ENCODE results near the gene ATP13A3.

ATP13A3 gene

GRCh38 chr3:194465246-194465645, 21.6 kb downstream of the ATP13A3 start:
- no peaks in the 10 kb centered on the region for H3K4me1 ChIP-seq (ENCODE audit: control insufficient read depth, low read depth, low read length)
- no peak for DNase-seq
- H3K9ac ChIP-seq (ENCODE audit: low read length), result no peak overlapping the region
- no peak overlapping the region for H2BK120ac ChIP-seq (ENCODE audit: low read depth, low read length)
- peaks cover 12% of the 10 kb centered on the region for H3K79me1 ChIP-seq (ENCODE audit: low read length)
- no peak overlapping the region for H4K5ac ChIP-seq (ENCODE audit: low read length)
- no peak overlapping the region for H4K8ac ChIP-seq (ENCODE audit: low read depth, low read length)
- WGBS (ENCODE audit: extremely low coverage, insufficient coverage, low lambda C conversion rate), result no CpG with 5 or more reads among the region's 7 CpGs
- no peaks in the 10 kb centered on the region for H3K27me3 ChIP-seq (ENCODE audit: insufficient read depth, low read length, poor library complexity)
- no peak overlapping the region for H2AK5ac ChIP-seq (ENCODE audit: low read length)
- peaks cover 33% of the 10 kb centered on the region for H3K79me2 ChIP-seq (ENCODE audit: control insufficient read depth, insufficient read depth, low read length)
- H3K23ac ChIP-seq (ENCODE audit: low read length), result no peak overlapping the region
- no peak overlapping the region for H3K4me2 ChIP-seq (ENCODE audit: low read length)
- no peak overlapping the region for H3K4ac ChIP-seq (ENCODE audit: low read depth, low read length)
- no peak overlapping the region for H2BK15ac ChIP-seq (replicated peaks; ENCODE audit: low read depth)
- H3K36me3 ChIP-seq (ENCODE audit: control insufficient read depth, insufficient read depth, low read length), result no peaks in the 10 kb centered on the region
- H3K56ac ChIP-seq (ENCODE audit: low read length), result no peak overlapping the region
- no peak overlapping the region for H3K4me3 ChIP-seq (ENCODE audit: low read length)
- H2BK5ac ChIP-seq (ENCODE audit: low read length), result no peak overlapping the region
- no peak overlapping the region for H3K18ac ChIP-seq (ENCODE audit: low read length)
- no peak overlapping the region for H3K27ac ChIP-seq (ENCODE audit: low read depth, low read length)

GRCh38 chr3:194464692-194465091, 22.1 kb downstream of the ATP13A3 start:
- Histone ChIP-seq H2BK120ac (ENCODE audit: low read depth, low read length) (no peak overlapping the region), H3K23ac (ENCODE audit: low read length) (no peak overlapping the region), H3K27me3 (ENCODE audit: insufficient read depth, low read length, poor library complexity) (no peaks in the 10 kb centered on the region), H2AK5ac (ENCODE audit: low read length) (no peak overlapping the region), H3K56ac (ENCODE audit: low read length) (no peak overlapping the region), H3K4me2 (ENCODE audit: low read length) (no peak overlapping the region), H4K8ac (ENCODE audit: low read depth, low read length) (peak overlapping the region; percentile 28), H3K36me3 (ENCODE audit: control insufficient read depth, insufficient read depth, low read length) (no peaks in the 10 kb centered on the region), H4K5ac (ENCODE audit: low read length) (no peak overlapping the region), H3K9ac (ENCODE audit: low read length) (no peak overlapping the region), H2BK15ac (replicated peaks; ENCODE audit: low read depth) (no peak overlapping the region), H2BK5ac (ENCODE audit: low read length) (no peak overlapping the region), H3K27ac (ENCODE audit: low read depth, low read length) (no peak overlapping the region), H3K79me2 (ENCODE audit: control insufficient read depth, insufficient read depth, low read length) (peaks cover 33% of the 10 kb centered on the region), H3K4ac (ENCODE audit: low read depth, low read length) (no peak overlapping the region), H3K4me1 (ENCODE audit: control insufficient read depth, low read depth, low read length) (no peaks in the 10 kb centered on the region), H3K4me3 (ENCODE audit: low read length) (no peak overlapping the region), H3K79me1 (ENCODE audit: low read length) (peaks cover 12% of the 10 kb centered on the region), H3K18ac (ENCODE audit: low read length) (no peak overlapping the region)
- no peak for DNase-seq
- no CpG with 5 or more reads among the region's 1 CpG for WGBS (ENCODE audit: extremely low coverage, insufficient coverage, low lambda C conversion rate)

- no peak overlapping the region for H2AK5ac ChIP-seq (ENCODE audit: low read length)
- peaks cover 12% of the 10 kb centered on the region for H3K79me1 ChIP-seq (ENCODE audit: low read length)
- no peak overlapping the region for H2BK5ac ChIP-seq (ENCODE audit: low read length)
- no peak overlapping the region for H4K8ac ChIP-seq (ENCODE audit: low read depth, low read length)
- H3K27me3 ChIP-seq (ENCODE audit: insufficient read depth, low read length, poor library complexity), result no peaks in the 10 kb centered on the region
- no peak overlapping the region for H3K23ac ChIP-seq (ENCODE audit: low read length)
- H3K27ac ChIP-seq (ENCODE audit: low read depth, low read length), result no peak overlapping the region
- WGBS (ENCODE audit: extremely low coverage, insufficient coverage, low lambda C conversion rate), result no CpG with 5 or more reads among the region's 2 CpGs
- no peak overlapping the region for H2BK120ac ChIP-seq (ENCODE audit: low read depth, low read length)
- DNase-seq, result no peak
- no peak overlapping the region for H4K5ac ChIP-seq (ENCODE audit: low read length)
- H3K4me3 ChIP-seq (ENCODE audit: low read length), result no peak overlapping the region
- H3K9ac ChIP-seq (ENCODE audit: low read length), result no peak overlapping the region
- no peaks in the 10 kb centered on the region for H3K36me3 ChIP-seq (ENCODE audit: control insufficient read depth, insufficient read depth, low read length)
- H2BK15ac ChIP-seq (replicated peaks; ENCODE audit: low read depth), result no peak overlapping the region
- no peak overlapping the region for H3K56ac ChIP-seq (ENCODE audit: low read length)
- H3K79me2 ChIP-seq (ENCODE audit: control insufficient read depth, insufficient read depth, low read length), result peaks cover 29% of the 10 kb centered on the region
- no peaks in the 10 kb centered on the region for H3K4me1 ChIP-seq (ENCODE audit: control insufficient read depth, low read depth, low read length)
- no peak overlapping the region for H3K4ac ChIP-seq (ENCODE audit: low read depth, low read length)
- H3K4me2 ChIP-seq (ENCODE audit: low read length), result no peak overlapping the region
- H3K18ac ChIP-seq (ENCODE audit: low read length), result no peak overlapping the region
These were observed 23.9 kb downstream of the ATP13A3 start for GRCh38 chr3:194462936-194463335.

- no peaks in the 10 kb centered on the region for H3K36me3 ChIP-seq (ENCODE audit: control insufficient read depth, insufficient read depth, low read length)
- H2AK5ac ChIP-seq (ENCODE audit: low read length), result no peak overlapping the region
- H3K4me3 ChIP-seq (ENCODE audit: low read length), result no peak overlapping the region
- no peak overlapping the region for H3K23ac ChIP-seq (ENCODE audit: low read length)
- no peaks in the 10 kb centered on the region for H3K4me1 ChIP-seq (ENCODE audit: control insufficient read depth, low read depth, low read length)
- H3K9ac ChIP-seq (ENCODE audit: low read length), result no peak overlapping the region
- no peak overlapping the region for H3K4ac ChIP-seq (ENCODE audit: low read depth, low read length)
- no peak for DNase-seq
- H4K8ac ChIP-seq (ENCODE audit: low read depth, low read length), result no peak overlapping the region
- no peak overlapping the region for H3K27ac ChIP-seq (ENCODE audit: low read depth, low read length)
- no peak overlapping the region for H2BK5ac ChIP-seq (ENCODE audit: low read length)
- no peak overlapping the region for H2BK15ac ChIP-seq (replicated peaks; ENCODE audit: low read depth)
- H3K18ac ChIP-seq (ENCODE audit: low read length), result no peak overlapping the region
- H3K79me1 ChIP-seq (ENCODE audit: low read length), result peaks cover 12% of the 10 kb centered on the region
- H3K27me3 ChIP-seq (ENCODE audit: insufficient read depth, low read length, poor library complexity), result no peaks in the 10 kb centered on the region
- no CpG with 5 or more reads among the region's 5 CpGs for WGBS (ENCODE audit: extremely low coverage, insufficient coverage, low lambda C conversion rate)
- no peak overlapping the region for H3K56ac ChIP-seq (ENCODE audit: low read length)
- no peak overlapping the region for H2BK120ac ChIP-seq (ENCODE audit: low read depth, low read length)
- no peak overlapping the region for H4K5ac ChIP-seq (ENCODE audit: low read length)
- H3K4me2 ChIP-seq (ENCODE audit: low read length), result no peak overlapping the region
- H3K79me2 ChIP-seq (ENCODE audit: control insufficient read depth, insufficient read depth, low read length), result peaks cover 26% of the 10 kb centered on the region
These were observed 26.2 kb downstream of the ATP13A3 start for GRCh38 chr3:194460566-194460965.

GRCh38 chr3:194458131-194458530, 28.7 kb downstream of the ATP13A3 start:
- no CpG with 5 or more reads among the region's 5 CpGs for WGBS (ENCODE audit: extremely low coverage, insufficient coverage, low lambda C conversion rate)

GRCh38 chr3:194455481-194455880, 31.3 kb downstream of the ATP13A3 start:
- H2BK120ac ChIP-seq (ENCODE audit: low read depth, low read length), result no peak overlapping the region
- H3K4ac ChIP-seq (ENCODE audit: low read depth, low read length), result no peak overlapping the region
- H4K5ac ChIP-seq (ENCODE audit: low read length), result no peak overlapping the region
- no peak overlapping the region for H3K23ac ChIP-seq (ENCODE audit: low read length)
- no peaks in the 10 kb centered on the region for H3K4me1 ChIP-seq (ENCODE audit: control insufficient read depth, low read depth, low read length)
- DNase-seq, result no peak
- H3K4me2 ChIP-seq (ENCODE audit: low read length), result no peak overlapping the region
- no peak overlapping the region for H3K4me3 ChIP-seq (ENCODE audit: low read length)
- H3K9ac ChIP-seq (ENCODE audit: low read length), result no peak overlapping the region
- WGBS (ENCODE audit: extremely low coverage, insufficient coverage, low lambda C conversion rate), result no CpG with 5 or more reads among the region's 1 CpG
- no peak overlapping the region for H2BK15ac ChIP-seq (replicated peaks; ENCODE audit: low read depth)
- H4K8ac ChIP-seq (ENCODE audit: low read depth, low read length), result no peak overlapping the region
- H3K18ac ChIP-seq (ENCODE audit: low read length), result no peak overlapping the region
- no peak overlapping the region for H2BK5ac ChIP-seq (ENCODE audit: low read length)
- no peak overlapping the region for H2AK5ac ChIP-seq (ENCODE audit: low read length)
- H3K27me3 ChIP-seq (ENCODE audit: insufficient read depth, low read length, poor library complexity), result no peaks in the 10 kb centered on the region
- no peak overlapping the region for H3K56ac ChIP-seq (ENCODE audit: low read length)
- no peaks in the 10 kb centered on the region for H3K79me2 ChIP-seq (ENCODE audit: control insufficient read depth, insufficient read depth, low read length)
- no peaks in the 10 kb centered on the region for H3K79me1 ChIP-seq (ENCODE audit: low read length)
- H3K27ac ChIP-seq (ENCODE audit: low read depth, low read length), result no peak overlapping the region
- H3K36me3 ChIP-seq (ENCODE audit: control insufficient read depth, insufficient read depth, low read length), result peaks cover 1% of the 10 kb centered on the region

More at GRCh38 chr3:194458131-194458530, 28.7 kb downstream of the ATP13A3 start:
- Histone ChIP-seq H3K79me2 (ENCODE audit: control insufficient read depth, insufficient read depth, low read length) (peaks cover 4% of the 10 kb centered on the region), H4K8ac (ENCODE audit: low read depth, low read length) (peak overlapping the region; percentile 56), H3K4me1 (ENCODE audit: control insufficient read depth, low read depth, low read length) (no peaks in the 10 kb centered on the region), H2BK120ac (ENCODE audit: low read depth, low read length) (no peak overlapping the region), H3K4ac (ENCODE audit: low read depth, low read length) (no peak overlapping the region), H3K4me2 (ENCODE audit: low read length) (no peak overlapping the region), H2AK5ac (ENCODE audit: low read length) (no peak overlapping the region), H3K23ac (ENCODE audit: low read length) (no peak overlapping the region), H3K36me3 (ENCODE audit: control insufficient read depth, insufficient read depth, low read length) (peaks cover 1% of the 10 kb centered on the region), H4K5ac (ENCODE audit: low read length) (no peak overlapping the region), H3K27me3 (ENCODE audit: insufficient read depth, low read length, poor library complexity) (no peaks in the 10 kb centered on the region), H3K79me1 (ENCODE audit: low read length) (peaks cover 3% of the 10 kb centered on the region), H2BK15ac (replicated peaks; ENCODE audit: low read depth) (no peak overlapping the region), H3K56ac (ENCODE audit: low read length) (no peak overlapping the region), H3K4me3 (ENCODE audit: low read length) (no peak overlapping the region), H3K18ac (ENCODE audit: low read length) (no peak overlapping the region), H3K9ac (ENCODE audit: low read length) (no peak overlapping the region), H3K27ac (ENCODE audit: low read depth, low read length) (no peak overlapping the region), H2BK5ac (ENCODE audit: low read length) (no peak overlapping the region)
- DNase-seq, result no peak

Data from mesendoderm (in vitro differentiated cells).